Measurements from ENCODE around the gene SPTBN1. TPM values are rescaled to one million over a fixed set of nuclear protein-coding genes. Genes with fewer than 3 reads are reported as not detected.

SPTBN1 gene
- total RNA-seq, 1 donor from 2014 or later: 83.2 TPM

DNA sequence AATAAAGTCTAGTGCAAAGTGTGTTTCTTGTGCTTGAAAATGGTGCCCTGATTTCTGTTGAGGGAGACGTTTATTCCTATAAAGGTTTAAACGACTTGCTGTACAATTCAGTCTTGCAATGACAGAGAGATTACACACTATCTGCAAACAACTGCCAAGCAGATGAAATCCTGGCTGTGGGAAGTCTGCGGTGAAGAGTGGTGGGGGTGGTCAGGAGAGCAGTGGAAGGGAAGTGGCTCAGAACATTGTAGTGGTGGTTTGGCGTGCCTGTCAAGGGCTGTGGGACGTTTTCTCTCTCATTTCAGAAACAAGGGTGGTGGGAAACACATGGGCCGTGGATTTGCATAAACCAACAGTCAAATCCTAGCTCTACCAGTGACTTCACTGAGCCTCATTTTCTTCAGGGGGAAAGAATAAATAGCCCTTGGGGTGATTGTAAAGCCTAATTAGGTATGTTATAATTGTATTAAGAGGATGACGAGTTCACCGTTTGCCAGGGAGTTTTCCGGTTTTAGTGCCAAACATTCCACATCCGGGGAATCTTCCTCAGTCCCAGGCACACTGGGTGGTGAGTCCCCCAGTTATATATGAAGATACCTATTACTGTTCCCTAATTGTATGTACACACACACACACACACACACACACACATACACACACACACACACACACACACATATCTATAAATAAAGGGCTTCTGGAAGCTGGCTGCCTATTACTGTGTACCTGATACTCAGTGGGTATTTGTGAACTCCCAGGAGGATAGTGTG is 115.0 kb downstream of the SPTBN1 start:
- DNase-seq: no peak
- Mint-ChIP-seq H3K4me1 (peaks cover 96% of the 10 kb centered on the region), H3K27me3 (no peaks in the 10 kb centered on the region), H3K27ac (peak overlapping the region; percentile 94), H3K36me3 (ENCODE audit: low read depth) (peaks cover 8% of the 10 kb centered on the region), H3K4me3 (peak overlapping the region; percentile 52), H3K9me3 (no peaks in the 10 kb centered on the region)
- intact Hi-C loops (cut with micrococcal nuclease): loop anchor here (1.0 to 5.0 kb wide), 4 partner anchors 9 to 1046 kb away; partner anchors contain the start of genes PPP4R3B and RTN4
- ChIA-PET CTCF (interaction anchor here (0.8 kb wide), 1 partner anchor 134 kb away, joined by 3 read pairs; no protein-coding TSS in a partner anchor), POLR2A (interaction anchor here (0.6 to 11.2 kb wide), 7 partner anchors 10 to 661 kb away, joined by 3 to 198 read pairs (median 4); partner anchors contain the start of genes CLHC1 and RPS27A)
- TF ChIP-seq CTCF (IDR thresholded peaks at IDR 0.05): no peak
- peak; percentile 49 for ATAC-seq (ENCODE audit: low read depth)

DNA sequence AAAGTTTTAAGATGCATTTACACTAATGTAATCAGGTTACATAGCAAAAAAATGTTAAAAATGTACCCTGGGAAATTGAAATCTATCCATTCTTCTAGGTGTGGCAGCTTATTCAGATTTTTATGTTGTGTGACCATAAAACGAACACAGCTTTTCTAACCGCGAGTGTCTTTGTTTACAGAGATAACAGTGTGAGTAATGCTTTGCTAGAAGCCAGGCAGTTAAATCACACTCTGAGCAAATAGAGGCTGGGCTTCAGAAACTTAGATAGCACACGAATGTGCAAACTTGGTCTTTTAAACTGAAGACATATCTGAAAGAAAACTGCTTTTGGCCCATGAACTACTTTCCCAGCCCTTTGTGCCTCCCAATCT is 116.1 kb downstream of the SPTBN1 start:
- Mint-ChIP-seq H3K4me1 (peaks cover 96% of the 10 kb centered on the region), H3K4me3 (peak overlapping the region; percentile 69), H3K27me3 (no peaks in the 10 kb centered on the region), H3K9me3 (no peaks in the 10 kb centered on the region), H3K36me3 (ENCODE audit: low read depth) (peaks cover 13% of the 10 kb centered on the region), H3K27ac (peak overlapping the region; percentile 94)
- ChIA-PET CTCF (interaction anchor here (1.0 kb wide), 1 partner anchor 13 kb away, joined by 3 read pairs; no protein-coding TSS in a partner anchor), POLR2A (interaction anchor here (0.5 to 11.2 kb wide), 7 partner anchors 8 to 660 kb away, joined by 3 to 198 read pairs (median 12); partner anchors contain the start of genes CLHC1 and RPS27A)
- intact Hi-C loops (cut with micrococcal nuclease): loop anchor here (5.0 kb wide), 2 partner anchors 480 to 1045 kb away; partner anchors contain the start of genes PPP4R3B and RTN4
- no peak for DNase-seq
- no peak for ATAC-seq (ENCODE audit: low read depth)
- no peak for TF ChIP-seq CTCF (IDR thresholded peaks at IDR 0.05)

- H3K27ac Mint-ChIP-seq: peak overlapping the region; percentile 94
- H3K9me3 Mint-ChIP-seq: no peaks in the 10 kb centered on the region
- peaks cover 13% of the 10 kb centered on the region for H3K36me3 Mint-ChIP-seq (ENCODE audit: low read depth)
- no peaks in the 10 kb centered on the region for H3K27me3 Mint-ChIP-seq
- POLR2A ChIA-PET: interaction anchor here (0.8 to 11.2 kb wide), 5 partner anchors 8 to 62 kb away, joined by 3 to 198 read pairs (median 12); no protein-coding TSS in a partner anchor
- CTCF ChIA-PET: interaction anchor here (1.0 to 4.2 kb wide), 2 partner anchors 13 to 14 kb away, joined by 3 to 21 read pairs; no protein-coding TSS in a partner anchor
- TF ChIP-seq CTCF (IDR thresholded peaks at IDR 0.05): no peak
- peaks cover 98% of the 10 kb centered on the region for H3K4me1 Mint-ChIP-seq
- no peak for DNase-seq
- no peak for ATAC-seq (ENCODE audit: low read depth)
- H3K4me3 Mint-ChIP-seq: peak overlapping the region; percentile 69
- intact Hi-C loops (cut with micrococcal nuclease): loop anchor here (5.0 kb wide), 2 partner anchors 479 to 1044 kb away; partner anchors contain the start of genes PPP4R3B and RTN4
Observed at GRCh38 chr2:54572636-54573536, 116.8 kb downstream of the SPTBN1 start.

DNA sequence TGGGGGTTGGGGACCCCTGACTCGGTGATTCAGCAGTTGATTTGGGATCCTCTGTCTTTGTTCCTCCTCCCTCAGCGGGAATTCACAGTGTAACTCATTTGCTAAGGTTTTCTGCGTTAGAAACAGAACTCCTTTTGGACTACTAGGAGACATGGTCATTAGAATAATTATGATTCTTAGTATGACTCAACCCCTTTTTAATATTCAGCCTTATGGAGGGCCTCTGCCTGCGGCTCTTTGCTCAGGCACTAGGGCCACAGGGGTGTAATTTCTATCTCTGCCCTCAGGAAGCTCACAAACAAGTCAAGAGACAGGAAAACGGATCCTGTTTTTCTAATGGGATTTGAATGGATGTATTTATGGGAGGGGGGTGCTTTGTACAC is 117.4 kb downstream of the SPTBN1 start:
- Mint-ChIP-seq H3K27me3 (no peaks in the 10 kb centered on the region), H3K9me3 (no peaks in the 10 kb centered on the region), H3K27ac (peak overlapping the region; percentile 94), H3K36me3 (ENCODE audit: low read depth) (peaks cover 16% of the 10 kb centered on the region), H3K4me3 (peak overlapping the region; percentile 69), H3K4me1 (peaks cover 99% of the 10 kb centered on the region)
- ATAC-seq (ENCODE audit: low read depth) (no peak), DNase-seq (no peak)
- POLR2A ChIA-PET: interaction anchor here (2.1 to 11.2 kb wide), 4 partner anchors 7 to 61 kb away, joined by 9 to 198 read pairs (median 38); no protein-coding TSS in a partner anchor
- intact Hi-C loops (cut with micrococcal nuclease): loop anchor here (5.0 kb wide), 2 partner anchors 479 to 1044 kb away; partner anchors contain the start of genes PPP4R3B and RTN4
- TF ChIP-seq CTCF (IDR thresholded peaks at IDR 0.05): no peak
- CTCF ChIA-PET: interaction anchor here (4.2 kb wide), 1 partner anchor 14 kb away, joined by 21 read pairs; no protein-coding TSS in a partner anchor
